Metanephros (tissue), 1 donor: ENCODE results near the gene WDR35. TPM values are rescaled to one million over a fixed set of nuclear protein-coding genes. Genes with fewer than 3 reads are reported as not detected.

Source experiments
- total RNA-seq: library from RNA; depleted of rRNA; stranded (reverse); fragments of >200 nt; gene quantifications from one replicate; pipeline ENCODE4 v1.2.3, GENCODE V29; 2014

Gene WDR35
- total RNA-seq = 18.7 TPM

DNA sequence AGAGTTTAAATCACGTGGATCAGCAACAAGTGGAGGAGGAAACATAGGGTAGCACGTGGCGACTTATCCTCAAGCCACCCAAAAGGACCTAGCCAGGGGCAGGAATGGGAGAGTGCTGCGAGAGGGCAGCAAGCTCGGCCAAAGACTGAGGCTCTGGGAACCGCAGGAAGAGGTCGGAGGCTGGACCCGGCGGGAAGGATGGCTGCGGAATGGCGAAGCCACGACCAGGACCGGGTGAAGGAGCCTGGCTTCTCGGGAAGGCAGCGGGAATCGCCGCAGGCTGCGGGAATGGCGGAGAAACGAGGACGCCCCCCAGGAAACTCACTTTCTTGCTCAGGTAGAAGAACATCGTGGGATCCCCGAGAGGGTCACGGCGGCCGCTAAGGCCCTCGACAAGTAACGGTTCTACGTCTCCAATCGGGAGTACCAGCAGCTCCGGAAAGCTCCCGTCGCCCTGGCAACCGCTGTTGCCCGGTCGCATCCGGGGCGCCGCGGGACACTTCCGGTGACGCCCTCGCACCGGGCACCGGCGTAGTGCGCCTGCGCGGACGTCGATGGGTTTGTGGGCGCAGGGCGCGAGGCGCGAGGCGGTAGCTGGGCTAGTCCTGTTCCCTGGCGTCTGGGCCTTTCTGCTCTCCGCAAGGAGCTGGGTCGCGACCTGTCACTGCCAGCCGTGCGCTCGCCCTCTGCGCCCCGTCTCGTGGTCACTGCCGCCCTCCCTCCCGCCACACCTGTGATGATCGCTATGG lies at the start of gene WDR35:
TSS of gene WDR35 (minus strand) at position 439 of the 749 bp plus-strand sequence. CDS start at position 349, 90 bp downstream.

DNA sequence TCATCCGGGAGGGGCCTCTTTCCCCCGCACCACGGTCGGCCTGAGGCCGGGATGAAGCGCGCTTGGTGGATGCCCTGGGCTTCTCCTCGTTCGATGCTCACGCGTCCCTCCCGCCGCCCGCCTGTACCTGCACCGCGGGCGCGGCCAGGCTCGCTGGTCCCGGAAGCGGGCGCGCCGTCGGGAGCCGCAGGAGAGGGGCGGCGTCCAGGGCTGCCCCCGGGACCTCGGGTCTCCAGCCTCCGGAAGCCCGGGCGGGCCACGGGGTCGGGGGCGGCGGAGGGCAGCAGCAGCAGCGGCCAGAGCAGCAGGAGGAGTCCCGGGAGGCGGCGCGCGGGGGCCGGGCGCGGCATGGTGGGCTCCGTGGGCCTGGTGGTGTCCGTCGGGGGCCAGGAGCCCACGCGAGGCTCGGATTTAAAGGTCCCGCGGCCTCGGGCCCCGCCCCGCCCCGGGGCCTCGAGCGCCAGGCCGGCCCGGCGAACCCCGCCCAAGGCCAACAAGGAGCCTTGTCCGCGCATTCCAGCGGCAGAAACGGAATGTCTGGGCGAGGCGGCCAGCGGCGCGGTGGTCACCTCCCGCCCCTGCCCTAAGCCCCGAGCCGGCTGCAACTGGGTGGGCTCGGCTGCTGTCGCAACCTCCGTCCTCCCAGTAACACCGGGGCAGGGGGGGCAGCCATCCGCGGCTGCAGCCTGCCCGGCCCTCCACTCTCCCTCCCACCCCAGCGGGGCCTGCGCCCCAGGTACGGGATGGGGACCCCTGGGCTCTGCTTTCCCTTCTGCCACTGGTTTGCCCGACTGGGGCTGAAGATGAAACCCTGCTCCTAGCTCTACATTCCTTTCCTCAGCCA lies 22.6 kb upstream of the WDR35 start, which contains the start of gene MATN3:
TSS of gene MATN3 (minus strand) at position 387 of the 844 bp plus-strand sequence. CDS start at position 350, 37 bp downstream.

DNA sequence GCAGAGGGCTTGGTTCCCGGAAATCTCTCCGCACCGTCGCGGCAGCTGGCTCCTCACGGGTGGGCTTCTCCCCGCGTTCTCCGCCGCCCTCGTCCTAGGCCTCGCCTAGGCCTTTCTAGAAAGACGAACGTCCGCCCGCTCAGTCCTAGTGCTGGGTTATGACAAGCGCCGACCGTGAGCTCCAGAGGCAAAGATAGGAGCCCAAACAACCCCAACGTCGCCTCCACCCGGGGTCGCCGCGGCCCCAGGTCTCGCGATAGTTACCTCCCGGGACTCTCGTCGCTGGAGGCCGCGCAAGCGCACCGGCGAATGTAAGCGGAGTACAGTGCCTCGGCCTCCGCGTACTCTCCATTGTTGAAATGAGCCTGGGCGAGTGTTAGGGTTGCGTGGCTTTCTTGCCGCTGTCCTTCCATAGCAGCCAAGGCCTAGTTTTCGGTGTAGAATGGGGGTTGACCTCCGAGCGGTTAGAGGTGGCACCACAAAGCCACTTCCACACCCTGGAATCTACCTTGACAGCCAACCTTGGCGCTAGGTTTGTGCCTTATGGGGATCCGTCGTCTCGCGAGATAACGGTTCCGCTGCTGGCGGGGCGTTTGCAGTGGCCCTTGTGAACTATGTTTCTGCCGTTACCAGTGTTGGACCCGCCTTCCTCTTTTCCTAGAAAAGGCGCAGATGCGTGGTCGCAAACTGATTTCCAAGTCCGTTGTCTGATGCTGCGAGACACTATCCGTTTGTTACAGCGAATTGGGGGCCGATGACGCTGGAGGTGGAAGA lies 88.3 kb downstream of the WDR35 start, which contains the start of gene TTC32:
TSS of gene TTC32 (minus strand) at position 542 of the 774 bp plus-strand sequence. CDS start at position 413, 129 bp downstream.

Other genes with a start within 250 kb of the WDR35 start
- 18.0 TPM for gene TTC32, start 88.1 kb downstream of the WDR35 start, total RNA-seq
- 1.5 TPM for gene MATN3, start 22.6 kb upstream of the WDR35 start, total RNA-seq
- gene LAPTM4A, start 61.5 kb upstream of the WDR35 start, total RNA-seq = 173 TPM
- gene SDC1, start 235.0 kb upstream of the WDR35 start, total RNA-seq = 38.7 TPM